ENCODE results near the gene TBC1D24.
"Not testable (repeated sequence)": the region's sequence is repeated elsewhere in the genome, so short reads cannot be mapped to it uniquely, and the experiment has no call there.

The TBC1D24 gene

GRCh38 chr16:2468725-2469398 lies 6.1 kb upstream of the TBC1D24 start:
- no peak for DNase-seq (ENCODE audit: low spot score)

GRCh38 chr16:2469399-2470233 lies 5.3 kb upstream of the TBC1D24 start:
- DNase-seq (ENCODE audit: low spot score), result no peak

GRCh38 chr16:2470234-2470601 lies 4.7 kb upstream of the TBC1D24 start:
- no peak for DNase-seq (ENCODE audit: low spot score)

- no peak for DNase-seq (ENCODE audit: low spot score)
Observed at GRCh38 chr16:2470603-2471015, 4.3 kb upstream of the TBC1D24 start.

- no peak for DNase-seq (ENCODE audit: low spot score)
Observed at GRCh38 chr16:2471016-2471652, 3.8 kb upstream of the TBC1D24 start, which contains the start of gene NTN3. Gene NTN3, plus strand, starts transcription at chr16:2471297. Its CDS starts 405 bp downstream, at chr16:2471702.

GRCh38 chr16:2471653-2472487 lies 3.1 kb upstream of the TBC1D24 start:
- DNase-seq (ENCODE audit: low spot score), result no peak

- no peak for DNase-seq (ENCODE audit: low spot score)
Observed at GRCh38 chr16:2472488-2472864, 2.5 kb upstream of the TBC1D24 start.

- no peak for DNase-seq (ENCODE audit: low spot score)
Observed at GRCh38 chr16:2472885-2473445, 2.0 kb upstream of the TBC1D24 start.

GRCh38 chr16:2473446-2473926 lies 1.4 kb upstream of the TBC1D24 start:
- DNase-seq (ENCODE audit: low spot score), result no peak

- DNase-seq (ENCODE audit: low spot score), result no peak
Observed at GRCh38 chr16:2473999-2474876, 689 bp upstream of the TBC1D24 start.

- no peak for DNase-seq (ENCODE audit: low spot score)
Observed at GRCh38 chr16:2475413-2476344, 752 bp downstream of the TBC1D24 start.

- DNase-seq (ENCODE audit: low spot score), result no peak
Observed at GRCh38 chr16:2476345-2476720, 1.4 kb downstream of the TBC1D24 start.

GRCh38 chr16:2476741-2477140 lies 1.8 kb downstream of the TBC1D24 start:
- DNase-seq (ENCODE audit: low spot score), result no peak

GRCh38 chr16:2477327-2477726 lies 2.4 kb downstream of the TBC1D24 start:
- DNase-seq (ENCODE audit: low spot score), result no peak

- no peak for DNase-seq (ENCODE audit: low spot score)
Observed at GRCh38 chr16:2478279-2478678, 3.4 kb downstream of the TBC1D24 start.

- DNase-seq (ENCODE audit: low spot score), result not testable (repeated sequence)
Observed at GRCh38 chr16:2479996-2480395, 5.1 kb downstream of the TBC1D24 start.

- no peak for DNase-seq (ENCODE audit: low spot score)
Observed at GRCh38 chr16:2480948-2481347, 6.0 kb downstream of the TBC1D24 start.

GRCh38 chr16:2481676-2482075 lies 6.7 kb downstream of the TBC1D24 start:
- DNase-seq (ENCODE audit: low spot score), result no peak

- no peak for DNase-seq (ENCODE audit: low spot score)
Observed at GRCh38 chr16:2482249-2482648, 7.3 kb downstream of the TBC1D24 start.
